ENCODE results near the gene GDF7.

GDF7 gene

DNA sequence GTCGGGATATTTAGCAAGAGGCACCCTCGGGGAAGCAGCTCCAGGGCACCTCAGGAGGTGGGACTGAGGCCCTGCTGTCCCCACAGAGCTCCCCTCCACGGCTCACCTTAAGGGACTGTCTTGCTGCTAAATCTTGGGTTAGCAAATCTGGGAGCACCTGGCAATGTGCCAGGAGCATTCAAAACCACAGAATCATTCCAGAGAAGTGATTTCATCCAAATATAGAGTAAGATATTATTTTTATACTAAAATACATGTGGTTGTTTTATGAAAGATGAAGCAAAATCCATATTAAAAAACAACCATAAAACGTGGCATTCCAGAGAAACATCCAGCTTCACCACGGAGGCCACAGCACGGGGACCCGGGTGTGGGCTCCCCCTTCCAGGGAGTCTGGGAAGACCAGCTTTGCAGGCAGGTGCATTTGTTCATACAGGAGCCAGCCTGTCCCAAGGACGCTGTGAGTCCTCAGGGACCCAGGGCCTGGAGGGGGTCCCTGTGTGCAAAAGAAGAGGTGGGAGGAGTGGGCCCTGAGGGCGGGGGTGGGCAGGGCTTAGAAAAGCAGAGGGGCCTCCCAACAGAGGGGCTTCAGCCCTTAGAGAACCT lies 32.3 kb upstream of the GDF7 start:
- no peak for DNase-seq (ENCODE audit: extremely low spot score)
- ChIA-PET POLR2A (interaction anchor here (1.0 to 8.0 kb wide), 5 partner anchors 17 to 196 kb away, joined by 3 to 81 read pairs (median 6); partner anchors contain the start of genes HS1BP3 and RHOB), CTCF (interaction anchor here (0.8 to 2.4 kb wide), 9 partner anchors 9 to 223 kb away, joined by 3 to 24 read pairs (median 5); partner anchors contain the start of gene RHOB)
- TF ChIP-seq FOXK2 (IDR thresholded peaks at IDR 0.05) (no peak), FOXA1 (IDR thresholded peaks at IDR 0.05) (no peak), ZNF384 (IDR thresholded peaks at IDR 0.05) (no peak)

DNA sequence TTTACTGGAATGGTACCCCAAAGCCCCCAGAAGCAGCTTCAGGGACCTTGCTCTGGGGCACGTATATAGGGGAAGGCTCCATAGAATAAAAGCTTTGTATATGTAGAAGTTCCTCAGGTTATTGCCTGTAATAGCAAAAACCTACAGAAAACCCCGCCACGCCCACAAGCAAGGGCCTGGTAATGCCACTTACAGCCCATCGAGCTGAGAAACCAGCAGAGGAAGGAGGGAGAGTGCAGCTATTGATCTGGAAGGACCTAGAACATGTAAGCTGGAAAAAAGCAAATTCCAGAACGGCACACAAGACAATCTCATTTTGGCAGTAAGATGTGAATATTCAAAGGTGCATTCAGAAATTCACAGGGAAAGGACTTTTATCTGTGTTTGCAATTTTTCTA lies 31.8 kb upstream of the GDF7 start:
- ChIA-PET POLR2A (interaction anchor here (1.0 to 8.0 kb wide), 5 partner anchors 16 to 196 kb away, joined by 3 to 81 read pairs (median 6); partner anchors contain the start of genes HS1BP3 and RHOB), CTCF (interaction anchor here (0.9 to 2.4 kb wide), 9 partner anchors 9 to 224 kb away, joined by 3 to 24 read pairs (median 5); partner anchors contain the start of gene RHOB)
- TF ChIP-seq SP1 (IDR thresholded peaks at IDR 0.05) (no peak), CTBP1 (IDR thresholded peaks at IDR 0.05; ENCODE audit: borderline replicate concordance) (no peak), ZNF384 (IDR thresholded peaks at IDR 0.05) (no peak), BHLHE40 (IDR thresholded peaks at IDR 0.05; ENCODE audit: borderline replicate concordance) (no peak), HDGF (IDR thresholded peaks at IDR 0.05; ENCODE audit: borderline replicate concordance) (no peak), FOXK2 (IDR thresholded peaks at IDR 0.05) (no peak), TARDBP (IDR thresholded peaks at IDR 0.05) (no peak), ARNT (IDR thresholded peaks at IDR 0.05) (no peak), L3MBTL2 (conservative IDR thresholded peaks at IDR 0.05) (no peak)
- TF ChIP-seq, protein P1, sequence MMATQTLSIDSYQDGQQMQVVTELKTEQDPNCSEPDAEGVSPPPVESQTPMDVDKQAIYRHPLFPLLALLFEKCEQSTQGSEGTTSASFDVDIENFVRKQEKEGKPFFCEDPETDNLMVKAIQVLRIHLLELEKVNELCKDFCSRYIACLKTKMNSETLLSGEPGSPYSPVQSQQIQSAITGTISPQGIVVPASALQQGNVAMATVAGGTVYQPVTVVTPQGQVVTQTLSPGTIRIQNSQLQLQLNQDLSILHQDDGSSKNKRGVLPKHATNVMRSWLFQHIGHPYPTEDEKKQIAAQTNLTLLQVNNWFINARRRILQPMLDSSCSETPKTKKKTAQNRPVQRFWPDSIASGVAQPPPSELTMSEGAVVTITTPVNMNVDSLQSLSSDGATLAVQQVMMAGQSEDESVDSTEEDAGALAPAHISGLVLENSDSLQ (IDR thresholded peaks at IDR 0.05) = no peak
- no peak for DNase-seq (ENCODE audit: extremely low spot score)

DNA sequence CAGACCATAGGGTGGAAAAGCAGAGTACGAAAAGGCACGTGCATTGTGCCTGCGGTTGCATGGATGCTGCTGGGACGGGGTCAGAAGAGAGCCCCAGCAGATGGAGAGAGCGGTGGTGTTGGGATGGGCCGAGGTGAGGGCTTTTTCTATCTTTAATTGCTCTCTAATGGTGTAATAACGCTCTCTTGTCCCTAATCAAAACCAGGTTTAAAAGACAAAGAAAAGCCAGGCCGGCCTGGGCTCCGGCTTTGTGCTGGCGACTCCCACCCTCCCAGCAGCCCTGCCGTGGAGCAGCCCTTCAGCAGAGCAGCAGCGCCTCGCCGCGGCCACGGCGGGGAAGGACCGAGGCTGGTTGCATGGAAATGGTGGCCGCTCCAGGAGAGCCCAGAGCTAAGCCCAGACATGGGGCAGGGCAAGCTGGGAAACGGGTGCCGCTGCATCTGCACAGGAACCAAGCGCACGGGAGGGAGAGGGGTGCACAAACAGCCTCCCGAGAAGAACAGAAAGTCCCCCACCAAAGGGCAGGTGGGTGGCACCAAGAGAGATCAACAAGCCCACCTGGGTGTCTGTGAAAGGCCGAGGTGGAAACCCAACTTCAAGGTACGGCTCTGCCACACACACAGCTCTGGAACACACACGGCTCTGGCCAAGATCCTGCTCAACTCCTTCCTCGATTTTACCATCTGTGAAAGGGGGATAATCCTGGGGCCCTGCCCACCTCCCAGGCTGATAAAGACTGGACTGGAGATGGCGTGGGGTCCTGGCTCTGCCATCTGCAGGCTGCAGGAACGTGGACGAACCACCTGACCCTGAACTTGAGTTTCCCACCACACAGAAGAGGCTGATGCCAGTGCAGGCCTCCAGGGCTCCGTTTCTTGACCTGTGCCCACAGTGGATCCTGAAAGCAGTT lies 31.0 kb upstream of the GDF7 start:
- DNase-seq (ENCODE audit: extremely low spot score) = peak; percentile 89
- ChIA-PET CTCF (interaction anchor here (0.6 to 2.4 kb wide), 11 partner anchors 8 to 225 kb away, joined by 3 to 24 read pairs (median 5); no protein-coding TSS in a partner anchor), POLR2A (interaction anchor here (1.0 to 8.0 kb wide), 4 partner anchors 15 to 197 kb away, joined by 3 to 81 read pairs (median 4); partner anchors contain the start of genes HS1BP3 and RHOB)

DNA sequence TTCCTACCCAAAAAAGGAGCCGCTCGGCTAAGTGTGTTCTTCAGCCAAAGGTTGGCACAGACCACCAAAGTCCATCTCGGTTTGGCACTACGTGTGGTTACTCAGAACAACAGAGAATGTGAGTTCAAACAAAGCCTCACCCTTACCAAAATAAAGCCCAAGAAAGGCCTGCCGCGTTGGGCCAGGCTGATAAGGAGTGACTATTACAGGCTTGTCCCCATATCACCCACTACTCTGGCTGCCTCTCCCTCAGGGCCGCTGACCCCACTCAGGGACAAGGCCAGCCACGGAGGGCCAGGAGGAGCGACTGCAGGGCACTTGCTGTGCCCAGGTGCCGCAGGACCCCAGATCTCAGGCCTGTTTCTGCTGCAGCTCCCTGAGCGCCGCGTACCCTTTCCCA lies 29.8 kb upstream of the GDF7 start:
- ChIA-PET POLR2A (interaction anchor here (1.3 kb wide), 1 partner anchor 187 kb away, joined by 3 read pairs; no protein-coding TSS in a partner anchor), CTCF (no interaction called here)
- TF ChIP-seq LEF1 (IDR thresholded peaks at IDR 0.05; ENCODE audit: borderline replicate concordance) = no peak
- TF ChIP-seq FOXA1 (IDR thresholded peaks at IDR 0.05) = no peak
- TF ChIP-seq ZNF384 (IDR thresholded peaks at IDR 0.05) = no peak
- TF ChIP-seq, protein P1 (IDR thresholded peaks at IDR 0.05) = no peak
- no peak for TF ChIP-seq SP1 (IDR thresholded peaks at IDR 0.05)
- no peak for TF ChIP-seq NFRKB (IDR thresholded peaks at IDR 0.05)
- no peak for TF ChIP-seq ELF4 (IDR thresholded peaks at IDR 0.05)
- TF ChIP-seq FOXM1 (IDR thresholded peaks at IDR 0.05; ENCODE audit: borderline replicate concordance) = no peak
- TF ChIP-seq CTBP1 (IDR thresholded peaks at IDR 0.05; ENCODE audit: borderline replicate concordance) = no peak
- no peak for TF ChIP-seq SUZ12 (IDR thresholded peaks at IDR 0.05)
- TF ChIP-seq ARNT (IDR thresholded peaks at IDR 0.05) = no peak
- TF ChIP-seq L3MBTL2 (conservative IDR thresholded peaks at IDR 0.05) = no peak
- DNase-seq (ENCODE audit: extremely low spot score) = no peak

More for the DNA sequence above, 31.0 kb upstream of the GDF7 start:
- TF ChIP-seq BHLHE40 (IDR thresholded peaks at IDR 0.05; ENCODE audit: borderline replicate concordance) (no peak), FOXK2 (IDR thresholded peaks at IDR 0.05) (no peak), HDGF (IDR thresholded peaks at IDR 0.05; ENCODE audit: borderline replicate concordance) (no peak), TARDBP (IDR thresholded peaks at IDR 0.05) (no peak), ELF4 (IDR thresholded peaks at IDR 0.05) (no peak), LEF1 (IDR thresholded peaks at IDR 0.05; ENCODE audit: borderline replicate concordance) (no peak), FOXM1 (IDR thresholded peaks at IDR 0.05; ENCODE audit: borderline replicate concordance) (no peak), ARNT (IDR thresholded peaks at IDR 0.05) (no peak; the same call in 1 of the 2 replicates), SP1 (IDR thresholded peaks at IDR 0.05) (no peak)

DNA sequence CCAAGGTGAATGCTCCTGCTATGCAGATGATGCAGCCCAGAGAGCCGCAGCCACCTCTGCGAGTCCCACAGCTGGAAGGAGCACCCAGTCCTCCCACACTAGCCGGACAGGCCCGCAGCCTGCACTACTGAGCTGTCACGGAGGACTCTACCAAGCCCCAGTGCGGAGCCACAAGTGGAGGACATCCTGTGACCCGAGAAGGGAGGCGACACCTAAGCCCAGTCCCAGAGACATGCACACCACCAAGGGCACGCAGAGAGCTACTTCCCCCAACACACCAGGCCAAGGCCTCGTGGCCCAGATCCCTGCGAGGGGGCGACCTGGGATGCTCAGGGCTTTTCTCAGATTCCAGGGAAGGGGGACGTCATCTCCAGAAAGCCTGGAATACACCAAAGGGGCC lies 28.9 kb upstream of the GDF7 start:
- TF ChIP-seq LEF1 (IDR thresholded peaks at IDR 0.05; ENCODE audit: borderline replicate concordance) (no peak), FOXA1 (IDR thresholded peaks at IDR 0.05) (no peak), ZNF384 (IDR thresholded peaks at IDR 0.05) (no peak), FOXK2 (IDR thresholded peaks at IDR 0.05) (no peak), FOXM1 (IDR thresholded peaks at IDR 0.05; ENCODE audit: borderline replicate concordance) (no peak)
- ChIA-PET POLR2A (interaction anchor here (1.3 kb wide), 1 partner anchor 188 kb away, joined by 3 read pairs; no protein-coding TSS in a partner anchor), CTCF (interaction anchor here (1.0 kb wide), 1 partner anchor 23 kb away, joined by 4 read pairs; no protein-coding TSS in a partner anchor)
- DNase-seq (ENCODE audit: extremely low spot score) = no peak

DNA sequence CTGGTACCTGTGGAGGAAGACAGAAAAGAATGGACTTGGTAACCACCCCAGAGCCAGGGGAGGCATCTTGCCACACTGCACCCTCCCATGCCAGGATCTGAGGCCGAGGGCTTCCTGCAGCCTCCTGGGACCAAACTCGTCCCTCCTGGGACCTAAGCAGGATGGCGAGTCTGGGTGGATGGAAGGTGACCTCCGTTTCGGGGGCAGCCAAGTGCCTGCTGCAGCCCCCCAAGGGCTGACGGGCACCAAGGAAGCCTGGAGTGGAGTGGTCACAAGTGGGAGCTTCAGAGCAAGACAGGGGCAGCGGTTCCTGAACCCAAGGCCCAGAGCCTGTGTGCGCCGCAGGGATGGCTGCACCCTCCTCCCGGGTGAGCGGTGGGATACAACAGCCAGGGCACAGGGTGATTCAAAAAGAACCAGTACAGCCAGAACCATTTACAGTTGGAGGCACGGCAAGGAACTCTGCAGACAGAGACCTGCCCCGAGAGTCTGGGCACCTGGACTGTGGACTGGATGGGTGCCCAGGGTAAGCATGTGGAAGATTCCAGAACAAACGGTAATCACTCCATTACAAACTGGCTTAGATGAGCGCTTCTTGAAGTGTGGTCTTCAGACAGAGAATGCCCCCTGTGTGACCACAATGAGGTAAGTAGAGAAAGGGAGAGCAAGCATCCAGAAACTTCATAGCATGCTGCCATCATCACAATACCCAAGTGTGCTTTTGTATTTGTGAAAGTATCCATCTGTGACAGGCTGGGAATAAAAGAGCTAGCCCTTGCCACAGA lies 28.1 kb upstream of the GDF7 start:
- ChIA-PET CTCF (interaction anchor here (1.0 to 1.5 kb wide), 3 partner anchors 12 to 189 kb away, joined by 3 to 5 read pairs (median 4); partner anchors contain the start of gene HS1BP3), POLR2A (interaction anchor here (1.3 to 9.0 kb wide), 2 partner anchors 189 to 191 kb away, joined by 3 to 99 read pairs; partner anchors contain the start of gene RHOB)
- TF ChIP-seq FOXK2 (IDR thresholded peaks at IDR 0.05) = no peak
- TF ChIP-seq FOXM1 (IDR thresholded peaks at IDR 0.05; ENCODE audit: borderline replicate concordance) = no peak
- TF ChIP-seq FOXA1 (IDR thresholded peaks at IDR 0.05) = no peak
- DNase-seq (ENCODE audit: extremely low spot score) = no peak
